ENCODE data around the gene PTPN13. TPM values are rescaled to one million over a fixed set of nuclear protein-coding genes. Genes with fewer than 3 reads are reported as not detected.

Gene PTPN13
- total and polyA plus RNA-seq, 4 donors = 0.36 to 3.2 (median 1.2) TPM

DNA sequence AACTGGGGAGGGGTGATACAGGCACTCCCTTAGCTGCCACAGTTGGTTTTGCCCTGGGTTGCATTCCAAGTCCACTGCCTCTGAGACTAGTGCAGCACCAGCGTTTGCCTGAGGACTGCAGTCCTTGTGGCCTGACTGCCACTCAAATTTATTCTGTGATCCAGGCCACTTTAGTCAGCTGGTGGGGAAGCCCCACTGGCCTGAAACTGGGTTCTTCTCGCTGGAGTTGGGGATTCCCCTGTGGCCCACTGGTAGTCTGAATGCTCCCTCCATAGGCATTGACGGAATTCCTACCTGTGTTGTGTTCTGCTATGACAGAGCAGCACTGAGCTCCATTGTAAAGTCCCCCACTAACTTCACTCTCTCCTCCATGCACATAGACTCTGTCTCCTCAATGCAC is 63.8 kb downstream of the PTPN13 start:
- TF ChIP-seq, protein P1, sequence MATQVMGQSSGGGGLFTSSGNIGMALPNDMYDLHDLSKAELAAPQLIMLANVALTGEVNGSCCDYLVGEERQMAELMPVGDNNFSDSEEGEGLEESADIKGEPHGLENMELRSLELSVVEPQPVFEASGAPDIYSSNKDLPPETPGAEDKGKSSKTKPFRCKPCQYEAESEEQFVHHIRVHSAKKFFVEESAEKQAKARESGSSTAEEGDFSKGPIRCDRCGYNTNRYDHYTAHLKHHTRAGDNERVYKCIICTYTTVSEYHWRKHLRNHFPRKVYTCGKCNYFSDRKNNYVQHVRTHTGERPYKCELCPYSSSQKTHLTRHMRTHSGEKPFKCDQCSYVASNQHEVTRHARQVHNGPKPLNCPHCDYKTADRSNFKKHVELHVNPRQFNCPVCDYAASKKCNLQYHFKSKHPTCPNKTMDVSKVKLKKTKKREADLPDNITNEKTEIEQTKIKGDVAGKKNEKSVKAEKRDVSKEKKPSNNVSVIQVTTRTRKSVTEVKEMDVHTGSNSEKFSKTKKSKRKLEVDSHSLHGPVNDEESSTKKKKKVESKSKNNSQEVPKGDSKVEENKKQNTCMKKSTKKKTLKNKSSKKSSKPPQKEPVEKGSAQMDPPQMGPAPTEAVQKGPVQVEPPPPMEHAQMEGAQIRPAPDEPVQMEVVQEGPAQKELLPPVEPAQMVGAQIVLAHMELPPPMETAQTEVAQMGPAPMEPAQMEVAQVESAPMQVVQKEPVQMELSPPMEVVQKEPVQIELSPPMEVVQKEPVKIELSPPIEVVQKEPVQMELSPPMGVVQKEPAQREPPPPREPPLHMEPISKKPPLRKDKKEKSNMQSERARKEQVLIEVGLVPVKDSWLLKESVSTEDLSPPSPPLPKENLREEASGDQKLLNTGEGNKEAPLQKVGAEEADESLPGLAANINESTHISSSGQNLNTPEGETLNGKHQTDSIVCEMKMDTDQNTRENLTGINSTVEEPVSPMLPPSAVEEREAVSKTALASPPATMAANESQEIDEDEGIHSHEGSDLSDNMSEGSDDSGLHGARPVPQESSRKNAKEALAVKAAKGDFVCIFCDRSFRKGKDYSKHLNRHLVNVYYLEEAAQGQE (IDR thresholded peaks at IDR 0.05) = no peak
- TF ChIP-seq TAF1 (conservative IDR thresholded peaks at IDR 0.05) (no peak), RXRA (IDR thresholded peaks at IDR 0.05) (no peak), MAX (IDR thresholded peaks at IDR 0.05) (no peak), RAD21 (IDR thresholded peaks at IDR 0.05) (no peak), NR2F2 (IDR thresholded peaks at IDR 0.05) (no peak), HNF4A (conservative IDR thresholded peaks at IDR 0.05) (no peak), YY1 (IDR thresholded peaks at IDR 0.05) (no peak), GABPA (IDR thresholded peaks at IDR 0.05 in 1 of 2, conservative IDR thresholded peaks at IDR 0.05 in 1 of 2) (no peak), FOXA1 (IDR thresholded peaks at IDR 0.05) (no peak), FOXA2 (IDR thresholded peaks at IDR 0.05) (no peak), EGR1 (IDR thresholded peaks at IDR 0.05; ENCODE audit: low read depth in 2 of 2) (no peak), HNF4G (IDR thresholded peaks at IDR 0.05) (no peak)
- TF ChIP-seq, protein P2, sequence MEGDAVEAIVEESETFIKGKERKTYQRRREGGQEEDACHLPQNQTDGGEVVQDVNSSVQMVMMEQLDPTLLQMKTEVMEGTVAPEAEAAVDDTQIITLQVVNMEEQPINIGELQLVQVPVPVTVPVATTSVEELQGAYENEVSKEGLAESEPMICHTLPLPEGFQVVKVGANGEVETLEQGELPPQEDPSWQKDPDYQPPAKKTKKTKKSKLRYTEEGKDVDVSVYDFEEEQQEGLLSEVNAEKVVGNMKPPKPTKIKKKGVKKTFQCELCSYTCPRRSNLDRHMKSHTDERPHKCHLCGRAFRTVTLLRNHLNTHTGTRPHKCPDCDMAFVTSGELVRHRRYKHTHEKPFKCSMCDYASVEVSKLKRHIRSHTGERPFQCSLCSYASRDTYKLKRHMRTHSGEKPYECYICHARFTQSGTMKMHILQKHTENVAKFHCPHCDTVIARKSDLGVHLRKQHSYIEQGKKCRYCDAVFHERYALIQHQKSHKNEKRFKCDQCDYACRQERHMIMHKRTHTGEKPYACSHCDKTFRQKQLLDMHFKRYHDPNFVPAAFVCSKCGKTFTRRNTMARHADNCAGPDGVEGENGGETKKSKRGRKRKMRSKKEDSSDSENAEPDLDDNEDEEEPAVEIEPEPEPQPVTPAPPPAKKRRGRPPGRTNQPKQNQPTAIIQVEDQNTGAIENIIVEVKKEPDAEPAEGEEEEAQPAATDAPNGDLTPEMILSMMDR (IDR thresholded peaks at IDR 0.05; ENCODE audit: low read depth, low read length, missing input control) = no peak
- TF ChIP-seq, protein P3, sequence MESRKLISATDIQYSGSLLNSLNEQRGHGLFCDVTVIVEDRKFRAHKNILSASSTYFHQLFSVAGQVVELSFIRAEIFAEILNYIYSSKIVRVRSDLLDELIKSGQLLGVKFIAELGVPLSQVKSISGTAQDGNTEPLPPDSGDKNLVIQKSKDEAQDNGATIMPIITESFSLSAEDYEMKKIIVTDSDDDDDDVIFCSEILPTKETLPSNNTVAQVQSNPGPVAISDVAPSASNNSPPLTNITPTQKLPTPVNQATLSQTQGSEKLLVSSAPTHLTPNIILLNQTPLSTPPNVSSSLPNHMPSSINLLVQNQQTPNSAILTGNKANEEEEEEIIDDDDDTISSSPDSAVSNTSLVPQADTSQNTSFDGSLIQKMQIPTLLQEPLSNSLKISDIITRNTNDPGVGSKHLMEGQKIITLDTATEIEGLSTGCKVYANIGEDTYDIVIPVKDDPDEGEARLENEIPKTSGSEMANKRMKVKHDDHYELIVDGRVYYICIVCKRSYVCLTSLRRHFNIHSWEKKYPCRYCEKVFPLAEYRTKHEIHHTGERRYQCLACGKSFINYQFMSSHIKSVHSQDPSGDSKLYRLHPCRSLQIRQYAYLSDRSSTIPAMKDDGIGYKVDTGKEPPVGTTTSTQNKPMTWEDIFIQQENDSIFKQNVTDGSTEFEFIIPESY (IDR thresholded peaks at IDR 0.05) = no peak
- Histone ChIP-seq H3K27ac (ENCODE audit: low read depth in 1 of 2, low read length in 2 of 2) (no peak overlapping the region), H3K4me1 (ENCODE audit: control insufficient read depth in 4 of 4, insufficient read depth in 4 of 4, low read length in 3 of 4) (no peaks in the 10 kb centered on the region), H3K27me3 (ENCODE audit: control insufficient read depth in 4 of 4, insufficient read depth in 4 of 4, low read length in 3 of 4) (no peaks in the 10 kb centered on the region), H3K4me3 (ENCODE audit: low read depth in 1 of 3, low read length in 3 of 3) (no peak overlapping the region), H3K9me3 (ENCODE audit: control insufficient read depth in 4 of 4, low read length in 3 of 4) (peaks cover 2 to 4% (median 2%) of the 10 kb centered on the region in 4 donors), H3K9ac (ENCODE audit: low read depth in 1 of 2, low read length in 2 of 2) (no peak overlapping the region), H3K36me3 (ENCODE audit: control insufficient read depth in 4 of 4, insufficient read depth in 3 of 4, low read depth in 1 of 4, low read length in 3 of 4) (no peaks in the 10 kb centered on the region)
- 77% methylated on average over 3 of the region's 3 CpGs for WGBS
- no peak for DNase-seq (ENCODE audit: low spot score)

GRCh38 chr4:86660401-86660800 is 66.3 kb downstream of the PTPN13 start:
- Histone ChIP-seq H3K27me3 (ENCODE audit: control insufficient read depth in 4 of 4, insufficient read depth in 4 of 4, low read length in 3 of 4) (no peaks in the 10 kb centered on the region), H3K27ac (ENCODE audit: low read depth in 1 of 2, low read length in 2 of 2) (no peak overlapping the region), H3K4me1 (ENCODE audit: control insufficient read depth in 4 of 4, insufficient read depth in 4 of 4, low read length in 3 of 4) (no peaks in the 10 kb centered on the region), H3K9me3 (ENCODE audit: control insufficient read depth in 4 of 4, low read length in 3 of 4) (no peaks in the 10 kb centered on the region), H3K4me3 (ENCODE audit: low read depth in 1 of 3, low read length in 3 of 3) (no peak overlapping the region), H3K36me3 (ENCODE audit: control insufficient read depth in 4 of 4, insufficient read depth in 3 of 4, low read depth in 1 of 4, low read length in 3 of 4) (no peaks in the 10 kb centered on the region), H3K9ac (ENCODE audit: low read depth in 1 of 2, low read length in 2 of 2) (no peak overlapping the region)
- 78% methylated on average over 2 of the region's 2 CpGs for WGBS
- no peak for DNase-seq (ENCODE audit: low spot score)
- TF ChIP-seq NR2F2 (IDR thresholded peaks at IDR 0.05) = no peak
- TF ChIP-seq TAF1 (conservative IDR thresholded peaks at IDR 0.05) = no peak

All from liver (tissue), 9 donors.